Keratinocyte (primary cell): ENCODE results near the gene NDUFS4. TPM values are rescaled to one million over a fixed set of nuclear protein-coding genes. Genes with fewer than 3 reads are reported as not detected.

Experiments used
- DNase-seq: peaks from one replicate; pipeline ENCODE4 v3.0.0-alpha.2; 2011; ENCODE audit warnings: low read depth, missing footprints, low spot score
- FAIRE-seq: peaks from 2 replicates; lab custom pipeline; 2011; peaks lifted over from hg19 to GRCh38; lab: Jason Lieb, UNC
- H2AFZ ChIP-seq: 2 replicates; pipeline ENCODE4 v1.6.0; 2012; ENCODE audit warnings: low read length, control low read depth, inconsistent platforms; ENCODE audit not compliant: control insufficient read depth
- H3K27ac ChIP-seq: 2 replicates; pipeline ENCODE4 v1.5.1; 2011; ENCODE audit warnings: low read length; ENCODE audit not compliant: control insufficient read depth, insufficient read depth
- H3K27me3 ChIP-seq: 3 replicates; pipeline ENCODE4 v1.6.0; 2011; ENCODE audit warnings: low read length; ENCODE audit not compliant: control insufficient read depth, insufficient read depth; ENCODE audit errors: extremely low read depth
- H3K36me3 ChIP-seq, 2 experiments: 2 replicates in 1 of 2; 3 replicates in 1 of 2; pipeline ENCODE4 v1.5.1; 2011; ENCODE audit warnings: low read length in 2 of 2, mild to moderate bottlenecking in 1 of 2; ENCODE audit not compliant: control insufficient read depth in 2 of 2, insufficient read depth in 2 of 2; ENCODE audit errors: extremely low read depth in 1 of 2
- H3K4me1 ChIP-seq: 3 replicates; pipeline ENCODE4 v1.5.1; 2011; ENCODE audit warnings: low read length; ENCODE audit not compliant: control insufficient read depth, insufficient read depth; ENCODE audit errors: extremely low read depth
- H3K4me2 ChIP-seq: 3 replicates; pipeline ENCODE4 v1.6.0; 2011; ENCODE audit warnings: low read depth, low read length; ENCODE audit not compliant: control insufficient read depth, insufficient read depth; ENCODE audit errors: extremely low read depth
- H3K4me3 ChIP-seq, 3 experiments: fragments of 200-600 bp in 1 of 3; sonication (generic) in 1 of 3; 2 replicates in 2 of 3; 3 replicates in 1 of 3; pipeline ENCODE4 v1.5.1; 2011 to 2016; ENCODE audit warnings: low read length in 3 of 3, mild to moderate bottlenecking in 3 of 3, control low read depth in 2 of 3, inconsistent platforms in 1 of 3, low read depth in 1 of 3, mixed read lengths in 1 of 3, mixed run types in 1 of 3, moderate library complexity in 1 of 3; ENCODE audit not compliant: control insufficient read depth in 2 of 3, insufficient read depth in 2 of 3; ENCODE audit errors: extremely low read depth in 1 of 3
- H3K79me2 ChIP-seq: 2 replicates; pipeline ENCODE4 v1.6.0; 2012; ENCODE audit warnings: low read length; ENCODE audit not compliant: control insufficient read depth, insufficient read depth
- H3K9ac ChIP-seq: 3 replicates; pipeline ENCODE4 v1.6.0; 2011; ENCODE audit warnings: low read length; ENCODE audit not compliant: control insufficient read depth, insufficient read depth; ENCODE audit errors: extremely low read depth
- H3K9me1 ChIP-seq: 3 replicates; pipeline ENCODE4 v1.6.0; 2011; ENCODE audit warnings: low read length; ENCODE audit not compliant: control insufficient read depth, insufficient read depth; ENCODE audit errors: extremely low read depth
- H3K9me3 ChIP-seq: 2 replicates; pipeline ENCODE4 v1.5.1; 2012; ENCODE audit warnings: low read depth, low read length; ENCODE audit not compliant: control insufficient read depth
- H4K20me1 ChIP-seq: 3 replicates; pipeline ENCODE4 v1.6.0; 2011; ENCODE audit warnings: low read length; ENCODE audit not compliant: control insufficient read depth, insufficient read depth; ENCODE audit errors: extremely low read depth
- CTCF ChIP-seq, 3 experiments: IDR thresholded peaks in 1 of 3; conservative IDR thresholded peaks in 1 of 3; optimal IDR thresholded peaks in 1 of 3; 2 replicates in 2 of 3; 3 replicates in 1 of 3; pipeline versions ENCODE3 to v1.5.1; 2011; ENCODE audit warnings: low read length in 3 of 3, mild to moderate bottlenecking in 3 of 3, moderate library complexity in 2 of 3, control low read depth in 1 of 3, inconsistent platforms in 1 of 3; ENCODE audit not compliant: insufficient read depth in 2 of 3; ENCODE audit errors: extremely low read depth in 1 of 3
- EZH2 ChIP-seq: IDR thresholded peaks from one replicate; pipeline ENCODE4 v1.6.1; 2012; ENCODE audit warnings: inconsistent platforms, mild to moderate bottlenecking, low read length, moderate library complexity
- dilution Hi-C: fragments of 300-500 bp; cut with MboI; formaldehyde crosslinking; loops from one replicate; pipeline ENCODE4 v1.7.0; 2020; ENCODE audit warnings: low sequenced_read_pairs; ENCODE audit not compliant: extremely low pct_ligation_motif_present
- polyA plus RNA-seq, 5 experiments: library from polyadenylated mRNA; depleted of rRNA in 3 of 5; stranded (reverse) in 3 of 5; stranded (forward) in 1 of 5; unstranded in 1 of 5; fragments of >200 nt; gene quantifications; 1 replicate in 1 of 5; 2 replicates in 3 of 5; 3 replicates in 1 of 5; pipeline versions ENCODE4 v1.2.1 to v1.2.3, GENCODE V29; 2011 to 2012; ENCODE audit warnings: missing spikeins in 2 of 5, low read depth in 1 of 5, low replicate concordance in 1 of 5

NDUFS4 gene
- polyA plus RNA-seq, 1 donor (not counting 4 experiments of a cell fraction or from before 2014, with no cell fraction given): 118 TPM

GRCh38 chr5:53616939-53617549 is 56.6 kb downstream of the NDUFS4 start:
- Histone ChIP-seq H3K4me3 (no peak overlapping the region), H4K20me1 (peaks cover 4% of the 10 kb centered on the region), H3K9me3 (no peaks in the 10 kb centered on the region), H3K79me2 (peaks cover 5% of the 10 kb centered on the region), H3K27ac (no peak overlapping the region), H3K36me3 (peaks cover 0 to 3% of the 10 kb centered on the region in 2 experiments), H3K9ac (no peak overlapping the region), H2AFZ (no peak overlapping the region), H3K9me1 (no peaks in the 10 kb centered on the region), H3K4me2 (no peak overlapping the region), H3K4me1 (no peaks in the 10 kb centered on the region), H3K27me3 (no peaks in the 10 kb centered on the region)
- DNase-seq (no peak), FAIRE-seq (no peak)
- TF ChIP-seq CTCF (optimal IDR thresholded peaks at IDR 0.05 in 1 of 3, IDR thresholded peaks at IDR 0.05 in 1 of 3, conservative IDR thresholded peaks at IDR 0.05 in 1 of 3; ENCODE audit: extremely low read depth in 1 of 3, insufficient read depth in 2 of 3, low read length in 3 of 3) (no peak), EZH2 (no peak)
- dilution Hi-C loops: no loop called here

GRCh38 chr5:53631251-53631650 is 70.8 kb downstream of the NDUFS4 start:
- DNase-seq: no peak
- TF ChIP-seq CTCF (optimal IDR thresholded peaks at IDR 0.05 in 1 of 3, IDR thresholded peaks at IDR 0.05 in 1 of 3, conservative IDR thresholded peaks at IDR 0.05 in 1 of 3; ENCODE audit: extremely low read depth in 1 of 3, insufficient read depth in 2 of 3, low read length in 3 of 3): no peak
- TF ChIP-seq EZH2: no peak
- H2AFZ ChIP-seq: no peak overlapping the region
- dilution Hi-C loops: no loop called here
- H3K27ac ChIP-seq: no peak overlapping the region
- no peaks in the 10 kb centered on the region for H3K4me1 ChIP-seq
- no peaks in the 10 kb centered on the region for H3K36me3 ChIP-seq
- no peaks in the 10 kb centered on the region for H3K9me1 ChIP-seq
- H4K20me1 ChIP-seq: no peaks in the 10 kb centered on the region
- H3K27me3 ChIP-seq: no peaks in the 10 kb centered on the region
- H3K9ac ChIP-seq: no peak overlapping the region
- no peak for FAIRE-seq
- H3K4me3 ChIP-seq: no peak overlapping the region
- H3K79me2 ChIP-seq: peaks cover 13% of the 10 kb centered on the region
- H3K9me3 ChIP-seq: no peaks in the 10 kb centered on the region
- no peak overlapping the region for H3K4me2 ChIP-seq
